Peyer's patch (tissue), 4 donors: Measurements from ENCODE around the gene HCRTR1. TPM values are rescaled to one million over a fixed set of nuclear protein-coding genes. Genes with fewer than 3 reads are reported as not detected.
A peak's percentile ranks its signal among the peaks of the same experiment; 100 is the strongest.

ENCODE experiments used
- DNase-seq, 3 donors: peaks; one replicate each; pipeline ENCODE4 v3.0.0-alpha.2; 2017 to 2019
- H3K27ac ChIP-seq, 4 donors: fragments of 200-600 bp; sonication (generic); one replicate each; pipeline ENCODE4 v1.5.1; 2016 to 2019
- H3K27me3 ChIP-seq, 2 donors: fragments of 200-600 bp; sonication (generic); one replicate each; pipeline ENCODE4 v1.5.1; 2019
- H3K36me3 ChIP-seq, 3 donors: fragments of 200-600 bp; sonication (generic); one replicate each; pipeline ENCODE4 v1.5.1; 2016 to 2019
- H3K4me1 ChIP-seq, 4 donors: fragments of 200-600 bp; sonication (generic); one replicate each; pipeline ENCODE4 v1.5.1; 2016 to 2019
- H3K4me3 ChIP-seq, 4 donors: fragments of 200-600 bp; sonication (generic); 1 replicate in 3 of 4; 2 replicates in 1 of 4; pipeline ENCODE4 v1.5.1; 2016 to 2019; ENCODE audit warnings: mild to moderate bottlenecking in 1 of 4
- H3K9me3 ChIP-seq, 4 donors: fragments of 200-600 bp; sonication (generic); one replicate each; pipeline ENCODE4 v1.5.1; 2016 to 2019; ENCODE audit warnings: mild to moderate bottlenecking in 1 of 4
- CTCF ChIP-seq, 6 experiments: fragments of 450-650 bp in 4 of 6; fragments of 200-600 bp in 2 of 6; sonication (generic) in 1 of 6; IDR thresholded peaks; one replicate each; pipeline ENCODE4 v1.5.1; 2017 to 2019; ENCODE audit warnings: antibody characterized with exemption in 6 of 6, mild to moderate bottlenecking in 3 of 6, moderate library complexity in 1 of 6
- POLR2A ChIP-seq, 2 donors: fragments of 450-650 bp; IDR thresholded peaks; one replicate each; pipeline ENCODE4 v1.5.1; 2017; ENCODE audit warnings: antibody characterized with exemption in 2 of 2, mild to moderate bottlenecking in 2 of 2, moderate library complexity in 2 of 2
- total RNA-seq, 4 donors: library from RNA; depleted of rRNA; stranded (reverse); fragments of >200 nt; gene quantifications; one replicate each; pipeline ENCODE4 v1.1.0, GENCODE V29; 2016

Gene HCRTR1
- total RNA-seq, 4 donors from 2014 or later, result not detected

DNA sequence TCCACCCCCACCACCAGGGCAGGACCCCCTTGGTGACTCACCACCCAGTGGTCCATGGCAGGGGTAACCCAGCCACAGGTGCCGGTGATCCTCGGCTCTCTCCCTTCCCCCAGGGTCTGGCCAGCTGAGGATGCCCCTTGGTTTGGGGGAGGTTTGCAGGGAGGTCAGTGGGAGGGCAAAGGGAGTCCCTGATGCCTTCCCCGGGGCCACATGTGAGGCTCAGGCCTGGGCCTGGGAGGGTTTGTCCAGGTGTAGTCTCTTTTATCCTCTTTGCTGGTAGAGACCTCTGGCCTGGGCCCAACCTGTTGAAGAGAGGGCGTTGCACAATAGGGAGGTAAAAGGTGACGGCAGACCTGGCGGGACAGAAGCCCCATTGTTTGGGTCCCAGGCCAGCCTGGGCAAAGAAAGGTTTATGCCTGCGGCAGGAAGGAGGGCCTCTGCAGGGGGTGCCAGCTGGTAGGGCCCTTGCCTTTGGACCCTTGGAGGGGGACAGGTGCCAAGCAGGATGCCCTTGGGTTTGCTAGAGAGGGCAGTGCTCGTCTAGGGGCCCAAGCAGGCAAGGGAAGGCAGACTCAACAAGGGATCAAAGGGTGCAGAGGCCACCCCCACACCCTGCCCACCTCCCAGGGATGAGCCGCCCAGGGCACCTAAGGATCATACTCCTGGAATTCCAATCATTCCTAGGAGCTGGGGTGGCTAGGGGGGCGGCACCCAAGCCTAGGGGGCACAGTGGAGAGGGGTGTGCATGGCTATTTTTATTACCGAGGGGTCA lies 41.9 kb upstream of the HCRTR1 start:
- no peaks in the 10 kb centered on the region for H3K36me3 ChIP-seq
- no peak for TF ChIP-seq CTCF (IDR thresholded peaks at IDR 0.05)
- TF ChIP-seq POLR2A (IDR thresholded peaks at IDR 0.05), result peak in 1 of 2 donors; percentile 48
- peak overlapping the region in 2 of 4 donors; percentile 68 to 76 for H3K4me3 ChIP-seq
- H3K27ac ChIP-seq, result peak overlapping the region in 3 of 4 donors; percentile 84 to 96 (median 91)
- DNase-seq, result peak in 2 of 3 donors; percentile 79 to 84
- no peaks in the 10 kb centered on the region for H3K27me3 ChIP-seq
- H3K4me1 ChIP-seq, result peaks cover 0 to 50% (median 11%) of the 10 kb centered on the region in 4 donors
- H3K9me3 ChIP-seq, result no peaks in the 10 kb centered on the region

GRCh38 chr1:31576201-31576669 lies 41.3 kb upstream of the HCRTR1 start, which contains the start of gene TINAGL1:
TSS of gene TINAGL1 (plus strand) at chr1:31576515. CDS start at chr1:31577149, 634 bp downstream.
- H3K4me3 ChIP-seq, result peak within 1 kb of the TSS; percentile 16 to 76 (median 52)
- peak in 2 of 3 donors; percentile 89 to 92 for DNase-seq
- H3K27me3 ChIP-seq, result no peaks in the 10 kb centered on the region
- no peaks in the 10 kb centered on the region for H3K36me3 ChIP-seq
- no peaks in the 10 kb centered on the region for H3K9me3 ChIP-seq
- H3K4me1 ChIP-seq, result peaks cover 0 to 55% (median 11%) of the 10 kb centered on the region in 4 donors
- peak; percentile 93 to 98 for TF ChIP-seq POLR2A (IDR thresholded peaks at IDR 0.05)
- TF ChIP-seq CTCF (IDR thresholded peaks at IDR 0.05), result no peak
- H3K27ac ChIP-seq, result peak within 1 kb of the TSS; percentile 42 to 96 (median 88)

- TF ChIP-seq CTCF (IDR thresholded peaks at IDR 0.05) (no peak), POLR2A (IDR thresholded peaks at IDR 0.05) (peak in 1 of 2 donors; percentile 18)
- DNase-seq, result peak in 1 of 3 donors; percentile 70
Measured at GRCh38 chr1:31576743-31577455, 40.6 kb upstream of the HCRTR1 start.

GRCh38 chr1:31577515-31578192 lies 39.8 kb upstream of the HCRTR1 start:
- peaks cover 0 to 68% (median 11%) of the 10 kb centered on the region in 4 donors for H3K4me1 ChIP-seq
- peak overlapping the region; percentile 42 to 96 (median 88) for H3K27ac ChIP-seq
- H3K36me3 ChIP-seq, result no peaks in the 10 kb centered on the region
- no peak for DNase-seq
- no peaks in the 10 kb centered on the region for H3K27me3 ChIP-seq
- no peaks in the 10 kb centered on the region for H3K9me3 ChIP-seq
- H3K4me3 ChIP-seq, result peak overlapping the region; percentile 16 to 76 (median 52)
- TF ChIP-seq CTCF (IDR thresholded peaks at IDR 0.05) (no peak), POLR2A (IDR thresholded peaks at IDR 0.05) (no peak)

More at GRCh38 chr1:31576743-31577455, 40.6 kb upstream of the HCRTR1 start:
- Histone ChIP-seq H3K4me3 (peak overlapping the region; percentile 16 to 76 (median 52)), H3K27me3 (no peaks in the 10 kb centered on the region), H3K36me3 (no peaks in the 10 kb centered on the region), H3K27ac (peak overlapping the region; percentile 42 to 96 (median 88)), H3K9me3 (no peaks in the 10 kb centered on the region), H3K4me1 (peaks cover 0 to 62% (median 11%) of the 10 kb centered on the region in 4 donors)

- H3K27me3 ChIP-seq, result no peaks in the 10 kb centered on the region
- H3K4me1 ChIP-seq, result peaks cover 0 to 67% (median 9%) of the 10 kb centered on the region in 4 donors
- DNase-seq, result no peak
- peaks cover 0 to 13% (median 0%) of the 10 kb centered on the region in 3 donors for H3K36me3 ChIP-seq
- TF ChIP-seq CTCF (IDR thresholded peaks at IDR 0.05), result no peak
- no peak for TF ChIP-seq POLR2A (IDR thresholded peaks at IDR 0.05)
- peak overlapping the region in 3 of 4 donors; percentile 22 to 82 (median 65) for H3K27ac ChIP-seq
- H3K9me3 ChIP-seq, result no peaks in the 10 kb centered on the region
- H3K4me3 ChIP-seq, result peak overlapping the region in 2 of 4 donors; percentile 8 to 23
Measured at GRCh38 chr1:31579374-31579773, 38.1 kb upstream of the HCRTR1 start.
